Fibroblast of pulmonary artery (primary cell): Measurements from ENCODE around the gene ADGRG2.

Experiments used
- DNase-seq: peaks from one replicate; pipeline ENCODE4 v3.0.0-alpha.2; 2010; ENCODE audit warnings: low read depth
- H3K4me3 ChIP-seq: replicated peaks from 2 replicates; pipeline ENCODE4 v1.5.1; 2011; ENCODE audit warnings: low read depth, mild to moderate bottlenecking, control low read depth, low read length, moderate library complexity
- CTCF ChIP-seq: IDR thresholded peaks from 2 replicates; pipeline ENCODE4 v1.5.1; 2011; ENCODE audit warnings: mild to moderate bottlenecking, control low read depth, low read length, inconsistent platforms; ENCODE audit errors: missing control alignments

Gene ADGRG2

GRCh38 chrX:18964901-18965300 is 157.4 kb downstream of the ADGRG2 start:
- H3K4me3 ChIP-seq = no peak overlapping the region
- TF ChIP-seq CTCF = no peak
- DNase-seq = no peak

- DNase-seq = no peak
- H3K4me3 ChIP-seq = no peak overlapping the region
- no peak for TF ChIP-seq CTCF
These were observed 158.2 kb downstream of the ADGRG2 start for GRCh38 chrX:18964026-18964425.

DNA sequence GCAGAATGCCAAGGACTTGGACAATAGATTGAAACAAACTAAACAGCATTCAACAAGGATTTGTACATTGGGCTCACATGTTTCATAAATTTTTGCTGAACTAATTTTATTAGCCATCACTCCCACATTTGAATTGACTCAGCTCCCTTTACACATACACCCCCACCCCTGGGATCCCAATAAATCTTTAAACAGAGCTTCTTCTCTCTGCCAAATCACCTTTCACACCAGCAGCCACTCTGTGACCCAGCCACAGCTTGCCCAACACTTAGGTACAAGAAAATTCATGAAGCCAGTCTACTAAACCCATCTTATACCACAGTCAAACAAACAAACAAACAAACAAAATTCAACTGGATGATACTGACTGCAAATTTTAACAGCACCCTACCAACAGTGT is 159.9 kb downstream of the ADGRG2 start:
- no peak overlapping the region for H3K4me3 ChIP-seq
- no peak for TF ChIP-seq CTCF
- DNase-seq = no peak

DNA sequence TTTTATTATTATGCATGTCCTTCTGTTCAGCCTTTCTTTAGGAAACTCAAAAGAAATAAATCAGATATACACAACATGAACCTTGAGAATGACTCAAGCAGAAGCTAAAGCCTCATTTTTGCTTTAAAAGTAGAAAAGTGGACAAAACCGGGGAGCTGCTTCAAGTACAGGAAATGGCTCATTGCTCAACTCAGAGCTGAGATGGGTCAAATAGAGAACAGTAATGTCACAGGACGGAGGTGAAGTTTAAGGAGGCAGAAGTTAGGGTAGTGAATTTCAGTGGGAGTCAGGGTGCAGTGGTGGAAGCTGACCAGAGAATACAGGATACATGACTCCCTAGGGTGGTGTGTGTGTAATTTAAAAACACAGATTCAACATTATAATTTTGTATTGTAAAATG is 160.6 kb downstream of the ADGRG2 start:
- no peak for TF ChIP-seq CTCF
- H3K4me3 ChIP-seq = no peak overlapping the region
- DNase-seq = peak; percentile 52

- no peak for TF ChIP-seq CTCF
- H3K4me3 ChIP-seq = no peak overlapping the region
- no peak for DNase-seq
These were observed 165.8 kb downstream of the ADGRG2 start for GRCh38 chrX:18956303-18957032.

DNA sequence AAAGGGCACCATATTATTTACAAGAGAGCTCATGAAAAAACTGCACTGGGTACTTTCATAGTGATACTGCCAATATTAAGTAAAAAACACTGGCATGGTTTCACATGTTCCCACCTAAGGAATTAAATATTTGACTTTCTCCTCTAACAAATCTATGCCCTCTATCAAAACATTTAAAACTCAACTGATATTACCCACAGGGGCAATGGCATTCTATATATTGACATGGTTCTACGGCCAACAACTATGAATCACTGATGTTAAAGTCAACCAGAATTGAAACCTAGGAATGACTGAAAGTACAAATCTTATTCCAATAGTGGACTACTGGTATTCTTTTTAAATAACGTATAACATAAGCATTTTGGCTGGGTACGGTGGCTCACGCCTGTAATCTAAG is 166.6 kb downstream of the ADGRG2 start:
- no peak for DNase-seq
- H3K4me3 ChIP-seq = no peak overlapping the region
- TF ChIP-seq CTCF = no peak

GRCh38 chrX:18951032-18951431 is 171.2 kb downstream of the ADGRG2 start:
- no peak for DNase-seq
- no peak for TF ChIP-seq CTCF
- no peak overlapping the region for H3K4me3 ChIP-seq
